Endothelial cell of umbilical vein (primary cell): ENCODE data around the gene AK5.
"Not testable (repeated sequence)": the region's sequence is repeated elsewhere in the genome, so short reads cannot be mapped to it uniquely, and the experiment has no call there.

Source experiments
- CTCF ChIP-seq, 2 donors: IDR thresholded peaks; 1 replicate in 1 of 2; 2 replicates in 1 of 2; pipeline ENCODE4 v1.5.1; 2011; ENCODE audit warnings: low read length in 2 of 2, mild to moderate bottlenecking in 2 of 2, moderate library complexity in 2 of 2, control low read depth in 1 of 2, inconsistent platforms in 1 of 2, low read depth in 1 of 2; ENCODE audit not compliant: insufficient read depth in 1 of 2; ENCODE audit errors: extremely low read depth in 1 of 2
- EZH2 ChIP-seq: IDR thresholded peaks from 2 replicates; pipeline ENCODE4 v1.6.1; 2012; ENCODE audit warnings: borderline replicate concordance, low read depth, mild to moderate bottlenecking, moderate library complexity, low read length, inconsistent platforms; ENCODE audit not compliant: severe bottlenecking
- FOS ChIP-seq: IDR thresholded peaks from 2 replicates; pipeline ENCODE4 v1.6.1; 2011; ENCODE audit warnings: mild to moderate bottlenecking, low read length, moderate library complexity, borderline replicate concordance; ENCODE audit not compliant: insufficient read depth

GRCh38 chr1:77312364-77312763 is 30.5 kb downstream of the AK5 start:
- not testable (repeated sequence) for TF ChIP-seq FOS; CTCF (IDR thresholded peaks at IDR 0.05; ENCODE audit: extremely low read depth in 1 of 2, insufficient read depth in 1 of 2, low read depth in 1 of 2, low read length in 2 of 2); EZH2
